Erythroblast (primary cell): ENCODE measurements around the gene ITGA11.

Experiments
- GATA1 ChIP-seq: IDR thresholded peaks from 2 replicates; pipeline ENCODE4 v1.6.1; 2011; ENCODE audit warnings: low read depth, mild to moderate bottlenecking, control low read depth, low read length, moderate library complexity
- POLR2A ChIP-seq: IDR thresholded peaks from 2 replicates; pipeline ENCODE4 v1.6.1; 2011; ENCODE audit warnings: mild to moderate bottlenecking, low read length

- TF ChIP-seq POLR2A (no peak), GATA1 (no peak)
Measured at GRCh38 chr15:68426116-68426515, 5.8 kb downstream of the ITGA11 start.
